SK-N-SH (cell line): ENCODE data around the gene MED22.

Experiments
- CTCF ChIP-seq: fragments of 200-600 bp; sonication (generic); IDR thresholded peaks from 2 replicates; pipeline ENCODE4 v1.6.1; 2017; ENCODE audit warnings: antibody characterized with exemption, mild to moderate bottlenecking, moderate library complexity
- EZH2phosphoT487 ChIP-seq: fragments of 200-600 bp; sonication (generic); IDR thresholded peaks from 2 replicates; pipeline ENCODE4 v1.6.1; 2017; ENCODE audit warnings: low read depth, mixed run types, mild to moderate bottlenecking, antibody characterized with exemption, moderate library complexity, borderline replicate concordance
- GABPA ChIP-seq: IDR thresholded peaks from 2 replicates; pipeline ENCODE4 v1.4.0; 2012; ENCODE audit warnings: low read depth, mild to moderate bottlenecking
- POLR2AphosphoS5 ChIP-seq: IDR thresholded peaks from 2 replicates; pipeline ENCODE4 v1.6.1; 2012; ENCODE audit warnings: low read depth, low read length
- SIN3A ChIP-seq: IDR thresholded peaks from 2 replicates; pipeline ENCODE4 v1.6.1; 2012; ENCODE audit warnings: low read depth, mild to moderate bottlenecking, low read length, moderate library complexity, borderline replicate concordance
- YY1 ChIP-seq: IDR thresholded peaks from 2 replicates; pipeline ENCODE4 v1.4.0; 2012; ENCODE audit warnings: low read depth, mild to moderate bottlenecking
- TF ChIP-seq, protein P1 (sequence below): IDR thresholded peaks from 2 replicates; pipeline ENCODE4; 2012
- TF ChIP-seq, protein P2 (sequence below): IDR thresholded peaks from 2 replicates; pipeline ENCODE4 v1.4.0; 2012; ENCODE audit warnings: low read depth, borderline replicate concordance

DNA sequence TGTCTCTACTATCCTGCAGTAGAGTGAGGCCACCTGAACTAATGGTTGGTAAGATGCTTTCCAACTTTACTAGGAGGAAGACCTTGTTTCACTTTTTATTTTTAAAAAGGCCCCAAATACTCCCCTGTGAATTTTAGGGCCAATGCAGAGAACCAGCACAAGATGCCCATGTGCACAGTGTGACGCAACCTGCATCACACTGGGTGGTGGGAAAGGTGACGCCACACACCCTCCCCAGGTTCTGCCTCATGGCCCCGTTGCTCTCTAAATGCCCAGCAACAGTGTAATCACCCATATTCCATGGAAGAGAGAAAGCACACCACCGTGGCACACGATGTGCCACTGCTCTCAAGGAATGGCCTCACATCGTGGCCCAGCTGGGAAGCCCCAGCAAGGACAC lies 21.5 kb upstream of the MED22 start:
- TF ChIP-seq, protein P1, sequence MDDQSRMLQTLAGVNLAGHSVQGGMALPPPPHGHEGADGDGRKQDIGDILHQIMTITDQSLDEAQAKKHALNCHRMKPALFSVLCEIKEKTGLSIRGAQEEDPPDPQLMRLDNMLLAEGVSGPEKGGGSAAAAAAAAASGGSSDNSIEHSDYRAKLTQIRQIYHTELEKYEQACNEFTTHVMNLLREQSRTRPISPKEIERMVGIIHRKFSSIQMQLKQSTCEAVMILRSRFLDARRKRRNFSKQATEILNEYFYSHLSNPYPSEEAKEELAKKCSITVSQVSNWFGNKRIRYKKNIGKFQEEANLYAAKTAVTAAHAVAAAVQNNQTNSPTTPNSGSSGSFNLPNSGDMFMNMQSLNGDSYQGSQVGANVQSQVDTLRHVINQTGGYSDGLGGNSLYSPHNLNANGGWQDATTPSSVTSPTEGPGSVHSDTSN: no peak
- TF ChIP-seq EZH2phosphoT487: no peak
- no peak for TF ChIP-seq POLR2AphosphoS5
- no peak for TF ChIP-seq CTCF
- TF ChIP-seq, protein P2, sequence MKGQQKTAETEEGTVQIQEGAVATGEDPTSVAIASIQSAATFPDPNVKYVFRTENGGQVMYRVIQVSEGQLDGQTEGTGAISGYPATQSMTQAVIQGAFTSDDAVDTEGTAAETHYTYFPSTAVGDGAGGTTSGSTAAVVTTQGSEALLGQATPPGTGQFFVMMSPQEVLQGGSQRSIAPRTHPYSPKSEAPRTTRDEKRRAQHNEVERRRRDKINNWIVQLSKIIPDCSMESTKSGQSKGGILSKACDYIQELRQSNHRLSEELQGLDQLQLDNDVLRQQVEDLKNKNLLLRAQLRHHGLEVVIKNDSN: no peak
- no peak for TF ChIP-seq SIN3A
- TF ChIP-seq GABPA: no peak
- no peak for TF ChIP-seq YY1
